ENCODE data around the gene FNDC11. TPM values are rescaled to one million over a fixed set of nuclear protein-coding genes. Genes with fewer than 3 reads are reported as not detected.

The FNDC11 gene
- total and polyA plus RNA-seq, 2 of the 13 experiments (the other 11 are each of a cell fraction or from before 2014, with no cell fraction given), result 0.07 TPM; not detected in 1

DNA sequence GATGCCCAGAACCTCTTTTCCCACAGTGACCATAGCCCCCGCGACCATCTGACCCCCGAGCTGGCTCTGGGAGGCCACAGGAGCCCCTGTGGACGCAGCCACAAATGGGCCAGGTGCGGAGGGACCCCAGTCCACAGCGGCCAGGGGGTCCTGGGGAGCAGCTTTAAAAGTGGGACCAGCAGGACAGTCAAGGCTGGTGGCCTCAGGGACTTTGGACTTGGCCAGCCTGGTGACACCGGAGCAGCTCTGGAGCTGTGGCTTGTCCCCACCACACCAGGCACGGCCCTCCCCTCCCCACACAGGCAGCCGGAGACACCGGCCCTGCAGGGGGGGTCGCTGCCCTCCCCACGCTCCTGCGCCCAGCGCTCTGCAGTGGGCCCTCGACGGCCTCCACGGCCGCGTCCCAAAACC is 3.5 kb downstream of the FNDC11 start (continued):
- no peak for TF ChIP-seq ZHX1 (CRISPR knock-in tag; IDR thresholded peaks at IDR 0.05; ENCODE audit: low read depth)
- TF ChIP-seq KDM6A (CRISPR knock-in tag; IDR thresholded peaks at IDR 0.05; ENCODE audit: low read depth), result no peak
- TF ChIP-seq KLF9 (CRISPR knock-in tag; IDR thresholded peaks at IDR 0.05; ENCODE audit: low read depth), result no peak
- no peak for TF ChIP-seq ZBTB21 (CRISPR knock-in tag; IDR thresholded peaks at IDR 0.05)
- TF ChIP-seq ZNF136 (CRISPR knock-in tag; IDR thresholded peaks at IDR 0.05; ENCODE audit: low read depth), result no peak
- TF ChIP-seq ZNF12 (CRISPR knock-in tag; IDR thresholded peaks at IDR 0.05), result no peak
- no peak for TF ChIP-seq ZNF224 (CRISPR knock-in tag; IDR thresholded peaks at IDR 0.05)
- TF ChIP-seq ADNP (CRISPR knock-in tag; IDR thresholded peaks at IDR 0.05), result no peak
- TF ChIP-seq, protein P1, sequence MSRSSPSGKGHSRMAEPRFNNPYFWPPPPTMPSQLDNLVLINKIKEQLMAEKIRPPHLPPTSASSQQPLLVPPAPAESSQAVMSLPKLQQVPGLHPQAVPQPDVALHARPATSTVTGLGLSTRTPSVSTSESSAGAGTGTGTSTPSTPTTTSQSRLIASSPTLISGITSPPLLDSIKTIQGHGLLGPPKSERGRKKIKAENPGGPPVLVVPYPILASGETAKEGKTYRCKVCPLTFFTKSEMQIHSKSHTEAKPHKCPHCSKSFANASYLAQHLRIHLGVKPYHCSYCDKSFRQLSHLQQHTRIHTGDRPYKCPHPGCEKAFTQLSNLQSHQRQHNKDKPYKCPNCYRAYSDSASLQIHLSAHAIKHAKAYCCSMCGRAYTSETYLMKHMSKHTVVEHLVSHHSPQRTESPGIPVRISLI (CRISPR knock-in tag; IDR thresholded peaks at IDR 0.05; ENCODE audit: borderline replicate concordance), result no peak
- no peak for TF ChIP-seq TBL1XR1 (IDR thresholded peaks at IDR 0.05; ENCODE audit: borderline replicate concordance, low read length, partially characterized antibody)
- no peak for TF ChIP-seq MBD4 (IDR thresholded peaks at IDR 0.05; ENCODE audit: borderline replicate concordance, low read length)
- TF ChIP-seq KLF16 (CRISPR knock-in tag; IDR thresholded peaks at IDR 0.05), result no peak
- TF ChIP-seq ZFP36 (IDR thresholded peaks at IDR 0.05; ENCODE audit: borderline replicate concordance, low read depth, low read length, partially characterized antibody), result no peak
- TF ChIP-seq KMT2B (CRISPR knock-in tag; IDR thresholded peaks at IDR 0.05), result no peak
- TF ChIP-seq YEATS2 (CRISPR knock-in tag; IDR thresholded peaks at IDR 0.05; ENCODE audit: borderline replicate concordance), result no peak
- TF ChIP-seq SOX13 (IDR thresholded peaks at IDR 0.05), result no peak
- no peak for TF ChIP-seq SOX13 (CRISPR knock-in tag; conservative IDR thresholded peaks at IDR 0.05 in 1 of 2, IDR thresholded peaks at IDR 0.05 in 1 of 2)
- 0 out of 2 replicates have a peak, but pooled peaks have one; percentile 15 for TF ChIP-seq ZNF263 (CRISPR knock-in tag; IDR thresholded peaks at IDR 0.05)
- TF ChIP-seq, protein P2, sequence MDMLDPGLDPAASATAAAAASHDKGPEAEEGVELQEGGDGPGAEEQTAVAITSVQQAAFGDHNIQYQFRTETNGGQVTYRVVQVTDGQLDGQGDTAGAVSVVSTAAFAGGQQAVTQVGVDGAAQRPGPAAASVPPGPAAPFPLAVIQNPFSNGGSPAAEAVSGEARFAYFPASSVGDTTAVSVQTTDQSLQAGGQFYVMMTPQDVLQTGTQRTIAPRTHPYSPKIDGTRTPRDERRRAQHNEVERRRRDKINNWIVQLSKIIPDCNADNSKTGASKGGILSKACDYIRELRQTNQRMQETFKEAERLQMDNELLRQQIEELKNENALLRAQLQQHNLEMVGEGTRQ (IDR thresholded peaks at IDR 0.05; ENCODE audit: low read depth, low read length), result no peak
- TF ChIP-seq, protein P2 (CRISPR knock-in tag; IDR thresholded peaks at IDR 0.05; ENCODE audit: borderline replicate concordance), result no peak
- TF ChIP-seq ZNF569 (CRISPR knock-in tag; IDR thresholded peaks at IDR 0.05; ENCODE audit: borderline replicate concordance), result no peak
- TF ChIP-seq ZMYM3 (CRISPR knock-in tag; IDR thresholded peaks at IDR 0.05), result peak; percentile 40
- TF ChIP-seq, protein P3, sequence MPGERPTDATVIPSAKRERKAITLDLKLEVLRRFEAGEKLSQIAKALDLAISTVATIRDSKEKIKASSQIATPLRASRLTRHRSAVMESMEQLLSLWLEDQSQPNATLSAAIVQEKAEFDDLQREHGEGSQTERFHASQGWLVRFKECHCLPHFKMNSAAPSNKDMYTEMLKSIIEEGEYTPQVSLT (CRISPR knock-in tag; IDR thresholded peaks at IDR 0.05; ENCODE audit: borderline replicate concordance, low read depth), result no peak
- no peak for TF ChIP-seq ARID3A (IDR thresholded peaks at IDR 0.05; ENCODE audit: low read depth, low read length)

Measured in HepG2 (cell line).